ENCODE data around the gene DNAJC13.

- TF ChIP-seq CTCF (IDR thresholded peaks at IDR 0.05 in 4 of 5, conservative IDR thresholded peaks at IDR 0.05 in 1 of 5) (no peak), POLR2A (IDR thresholded peaks at IDR 0.05) (no peak)
Measured at GRCh38 chr3:132539681-132540080, 122.4 kb downstream of the DNAJC13 start.

All from gastrocnemius medialis (tissue), 4 donors.